Umbilical cord (tissue), 2 donors: ENCODE measurements around the gene AKAP6. TPM values are rescaled to one million over a fixed set of nuclear protein-coding genes. Genes with fewer than 3 reads are reported as not detected.
"Not testable (repeated sequence)": the region's sequence is repeated elsewhere in the genome, so short reads cannot be mapped to it uniquely, and the experiment has no call there.

Experiments
- DNase-seq: peaks from one replicate; pipeline ENCODE4 v3.0.0-alpha.2; 2015; ENCODE audit warnings: low spot score
- total RNA-seq: library from RNA; depleted of rRNA; stranded (reverse); fragments of >200 nt; gene quantifications from one replicate; pipeline ENCODE4 v1.2.3, GENCODE V29; 2014; ENCODE audit warnings: low replicate concordance; ENCODE audit not compliant: insufficient read depth

AKAP6 gene
- total RNA-seq, 1 donor from 2014 or later: 76.3 TPM

DNA sequence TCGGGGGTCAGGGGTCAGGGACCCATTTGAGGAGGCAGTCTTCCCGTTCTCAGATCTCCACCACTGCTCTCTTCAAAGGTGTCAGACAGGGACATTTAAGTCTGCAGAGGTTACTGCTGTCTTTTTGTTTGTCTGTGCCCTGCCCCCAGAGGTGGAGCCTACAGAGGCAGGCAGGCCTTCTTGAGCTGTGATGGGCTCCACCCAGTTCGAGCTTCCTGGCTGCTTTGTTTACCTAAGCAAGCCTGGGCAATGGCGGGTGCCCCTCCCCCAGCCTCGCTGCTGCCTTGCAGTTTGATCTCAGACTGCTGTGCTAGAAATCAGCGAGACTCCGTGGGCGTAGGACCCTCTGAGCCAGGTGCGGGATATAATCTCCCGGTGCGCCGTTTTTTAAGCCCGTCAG is 254.3 kb downstream of the AKAP6 start:
- not testable (repeated sequence) for DNase-seq

DNA sequence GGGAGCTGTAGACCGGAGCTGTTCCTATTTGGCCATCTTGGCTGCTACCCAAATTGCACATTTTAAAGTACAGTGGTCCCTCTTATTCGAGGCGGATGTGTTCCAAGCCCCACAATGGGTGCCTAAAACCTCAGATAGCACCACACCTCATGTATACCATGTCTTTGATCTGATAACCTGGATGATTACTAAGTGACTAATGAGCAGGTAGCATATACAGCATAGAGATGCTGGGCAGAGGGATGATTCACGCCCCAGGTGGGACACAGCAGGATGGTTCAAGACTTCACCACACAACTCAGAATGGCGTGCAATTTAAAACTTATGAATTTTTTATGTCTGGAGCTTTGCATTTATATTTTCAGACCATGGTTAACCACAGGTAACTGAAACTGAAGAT is 255.0 kb downstream of the AKAP6 start:
- DNase-seq: no peak

DNA sequence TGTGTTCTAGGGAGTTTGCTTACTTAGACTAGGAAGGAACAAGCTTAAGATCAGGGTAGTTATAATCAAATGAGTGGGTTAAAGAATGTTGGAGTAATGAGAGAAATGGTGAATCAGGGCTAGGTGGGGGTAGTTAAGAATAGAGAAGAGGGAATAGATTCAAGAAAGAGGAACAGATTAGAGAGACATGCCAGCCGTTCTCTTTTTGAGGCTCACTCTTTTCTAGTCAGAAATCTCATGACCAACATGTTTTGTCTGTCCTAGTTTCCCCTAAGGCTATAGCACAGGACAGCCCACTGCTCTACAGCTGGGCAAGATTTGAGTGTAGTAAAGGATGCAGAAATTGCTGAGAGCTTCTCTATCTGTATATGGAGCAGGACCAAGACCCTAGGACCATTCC is 258.4 kb downstream of the AKAP6 start:
- DNase-seq: no peak

DNA sequence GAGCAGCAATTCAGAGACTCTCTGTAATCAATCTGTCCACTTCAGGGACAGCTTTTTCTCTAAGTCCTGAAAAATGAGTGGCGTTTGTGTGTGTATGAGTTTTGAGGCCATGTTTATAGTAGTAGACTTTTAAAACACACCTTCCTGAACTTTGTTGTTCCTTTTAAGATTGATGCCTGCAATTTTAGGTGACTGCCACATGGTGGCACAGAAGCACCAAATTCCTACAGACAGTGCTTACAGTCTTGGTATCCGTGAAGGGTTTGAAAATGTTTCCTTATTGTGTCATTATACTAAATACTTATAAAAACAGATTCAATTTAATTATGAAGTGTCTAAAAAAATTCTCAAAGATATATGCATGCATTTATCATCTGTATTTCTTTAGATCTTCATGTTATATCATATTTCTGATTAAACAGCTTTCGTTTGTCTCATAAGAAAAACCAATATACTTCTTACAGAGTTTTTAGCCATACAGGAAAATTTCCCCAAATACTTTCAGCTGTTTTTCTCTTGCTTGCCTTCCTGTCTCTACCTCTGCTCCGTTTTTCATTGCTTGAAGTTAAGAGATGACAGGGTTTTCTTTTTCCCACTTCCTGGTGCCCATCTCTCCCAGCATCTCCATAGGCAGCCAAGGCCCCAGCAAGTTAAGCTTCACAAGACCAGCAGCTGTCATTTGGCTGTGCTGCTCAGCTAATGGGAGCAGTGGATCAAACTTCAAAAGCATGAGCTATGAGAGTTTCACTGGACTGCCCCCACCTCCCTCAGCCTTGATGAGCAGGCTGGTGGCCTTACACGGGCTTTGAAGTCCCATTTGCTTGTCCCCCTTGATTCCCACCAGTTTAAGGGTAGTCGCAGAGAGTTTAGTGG is 259.6 kb downstream of the AKAP6 start:
- no peak for DNase-seq

DNA sequence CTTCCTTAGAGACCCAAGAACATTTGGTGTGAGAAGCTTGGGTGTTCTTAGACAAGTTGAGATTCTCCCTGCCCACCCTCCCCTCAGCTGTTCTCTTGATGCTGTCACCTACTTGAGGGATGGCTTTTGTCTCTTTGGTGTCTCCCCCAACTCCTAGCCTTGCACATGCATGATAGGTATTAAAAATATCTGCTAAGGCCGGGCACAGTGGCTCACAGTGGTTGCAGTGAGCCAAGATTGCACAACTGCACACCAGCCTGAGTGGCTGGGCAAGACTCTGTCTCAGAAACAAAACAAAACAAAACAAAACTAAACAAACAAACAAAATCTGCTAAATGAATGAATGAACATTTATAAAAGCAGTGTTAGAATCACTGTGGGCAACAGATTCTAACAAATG is 261.1 kb downstream of the AKAP6 start:
- DNase-seq: no peak

DNA sequence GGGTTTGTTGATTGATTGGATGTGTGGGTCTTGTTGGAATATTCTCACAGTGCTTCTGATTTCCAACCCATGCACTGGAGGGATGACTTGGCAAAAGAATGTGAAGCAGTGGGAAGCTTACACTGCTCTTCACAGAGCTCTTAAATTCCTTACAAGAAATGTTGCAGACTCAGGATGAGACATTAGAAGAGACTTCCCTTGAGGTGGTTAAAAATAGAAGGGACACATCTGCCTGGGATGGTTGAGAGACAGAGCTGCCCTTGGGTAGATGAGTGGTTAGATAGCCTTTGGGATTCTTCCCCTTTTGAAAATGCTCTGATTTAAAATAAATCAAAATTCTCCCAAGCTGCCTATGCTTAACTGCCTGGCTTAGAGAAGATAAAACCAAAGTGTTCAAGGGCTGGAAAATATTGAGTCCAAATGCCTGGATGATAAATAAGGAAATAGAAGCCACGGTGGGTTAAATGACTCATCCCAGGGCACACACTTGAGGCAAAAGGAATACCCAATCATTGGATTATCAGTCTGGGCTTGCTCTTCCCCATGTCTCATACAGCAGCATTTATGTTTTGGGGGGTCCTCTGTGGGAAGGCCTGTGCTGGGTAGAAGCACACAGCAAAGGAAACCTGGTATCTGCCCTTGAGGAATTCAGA is 264.3 kb downstream of the AKAP6 start:
- peak; percentile 69 for DNase-seq

DNA sequence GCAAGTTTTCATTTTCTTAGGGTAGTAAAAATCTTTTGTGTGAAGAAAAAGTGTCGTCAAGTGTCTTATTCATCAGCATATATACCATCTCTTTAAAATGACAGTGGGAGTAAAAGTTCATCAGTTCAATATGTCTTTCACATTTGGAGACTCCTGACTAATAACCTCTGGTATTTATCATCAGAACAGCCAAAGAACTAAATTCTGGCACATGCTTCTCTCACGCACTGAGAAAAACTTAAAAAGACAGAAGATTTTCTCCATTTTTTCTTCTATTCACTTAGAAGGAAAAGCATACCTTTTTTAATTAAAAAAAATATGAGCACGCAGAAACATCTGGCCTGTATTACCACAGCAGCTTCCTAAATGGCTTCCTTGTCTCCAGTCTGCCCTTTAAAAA is 265.7 kb downstream of the AKAP6 start:
- DNase-seq: peak; percentile 56

DNA sequence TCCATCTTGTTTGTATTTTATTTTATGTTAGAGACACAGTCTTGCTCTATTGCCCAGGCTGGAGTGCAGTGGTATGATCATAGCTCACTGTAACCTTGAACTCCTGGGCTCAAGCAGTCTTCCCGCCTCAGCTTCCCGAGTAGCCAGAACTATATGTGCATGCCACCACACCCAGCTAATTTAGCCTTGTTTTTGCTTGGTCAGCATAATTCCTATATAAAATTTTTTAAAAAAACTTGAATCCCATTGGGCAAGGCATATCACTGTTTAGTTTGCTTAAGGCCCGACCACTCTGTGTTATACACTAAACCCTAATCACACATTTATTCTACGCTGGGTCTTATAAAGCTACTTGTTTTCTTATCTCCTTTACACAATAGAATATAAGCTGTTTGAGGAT is 266.4 kb downstream of the AKAP6 start:
- DNase-seq: no peak

DNA sequence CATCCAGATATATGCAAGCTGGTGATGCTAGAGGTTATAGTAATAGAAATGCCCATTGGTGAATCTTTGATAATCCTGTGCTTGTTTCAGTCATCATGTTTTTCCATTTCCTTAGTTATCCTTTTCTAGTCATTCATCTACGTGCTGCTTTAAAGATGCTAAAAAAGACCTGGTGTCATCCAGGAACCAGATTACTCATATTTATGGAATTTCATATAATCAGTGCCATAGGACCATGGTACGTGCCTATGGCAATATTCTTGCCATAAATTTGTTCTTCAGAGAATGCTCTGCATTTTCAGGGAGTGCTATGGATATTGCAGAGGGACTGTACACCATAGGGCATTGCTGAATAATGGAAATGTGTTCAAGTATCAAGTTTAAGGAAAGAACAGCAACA is 267.3 kb downstream of the AKAP6 start:
- DNase-seq: no peak

DNA sequence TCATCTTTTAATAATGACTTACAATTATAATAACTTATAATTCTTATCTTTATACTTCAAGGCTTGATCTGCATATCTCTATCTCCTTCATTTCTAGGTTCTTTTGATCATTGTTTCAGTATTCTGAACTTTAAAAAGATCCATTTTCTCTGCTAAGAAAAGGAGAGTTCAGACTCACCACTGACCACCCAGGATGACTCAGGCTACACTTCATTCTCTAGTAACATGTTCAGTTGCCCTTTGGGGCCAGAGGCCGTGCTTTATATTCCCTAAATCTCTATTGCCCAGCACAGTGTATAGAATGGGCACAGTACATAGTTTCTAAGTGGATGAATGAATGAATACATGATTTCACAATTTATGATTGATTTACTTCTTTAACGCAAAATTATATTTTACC is 268.7 kb downstream of the AKAP6 start:
- DNase-seq: no peak

DNA sequence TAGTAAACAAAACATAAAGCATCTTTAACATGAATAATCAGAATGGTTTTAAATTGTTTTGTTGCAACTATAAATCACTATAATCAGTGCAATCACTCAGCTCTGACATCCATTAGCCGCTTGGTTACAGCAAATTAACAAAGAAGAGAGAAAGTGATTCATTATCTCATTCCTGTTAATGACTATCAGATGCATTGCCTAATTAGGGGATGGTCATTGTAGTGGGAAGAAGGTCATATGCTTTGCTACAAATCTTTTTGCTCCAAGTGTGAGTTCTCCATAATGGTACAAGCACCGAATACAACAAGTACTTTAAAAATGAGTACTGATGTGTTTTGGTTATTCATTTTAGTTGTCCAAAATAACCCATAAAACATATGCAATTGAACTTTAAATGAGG is 272.0 kb downstream of the AKAP6 start:
- no peak for DNase-seq

DNA sequence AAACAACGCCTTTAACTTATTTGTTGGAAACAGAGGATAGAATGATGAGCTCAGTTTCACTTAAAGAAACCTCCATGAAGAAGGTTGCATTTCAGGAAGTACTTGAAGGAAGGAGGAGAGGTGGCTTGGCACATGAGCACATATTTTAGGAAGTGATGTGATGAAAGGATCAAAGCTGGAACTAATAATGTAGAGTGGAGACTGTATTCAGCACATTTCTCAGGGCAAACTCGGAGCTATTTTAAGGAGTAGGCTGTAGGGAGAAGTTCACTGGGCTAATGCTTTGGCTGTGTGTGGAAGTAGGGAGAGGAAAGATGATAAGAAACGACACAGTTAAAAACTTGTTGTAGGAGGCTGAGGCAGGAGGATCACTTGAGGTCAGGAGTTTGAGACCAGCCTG is 272.8 kb downstream of the AKAP6 start:
- DNase-seq: no peak

DNA sequence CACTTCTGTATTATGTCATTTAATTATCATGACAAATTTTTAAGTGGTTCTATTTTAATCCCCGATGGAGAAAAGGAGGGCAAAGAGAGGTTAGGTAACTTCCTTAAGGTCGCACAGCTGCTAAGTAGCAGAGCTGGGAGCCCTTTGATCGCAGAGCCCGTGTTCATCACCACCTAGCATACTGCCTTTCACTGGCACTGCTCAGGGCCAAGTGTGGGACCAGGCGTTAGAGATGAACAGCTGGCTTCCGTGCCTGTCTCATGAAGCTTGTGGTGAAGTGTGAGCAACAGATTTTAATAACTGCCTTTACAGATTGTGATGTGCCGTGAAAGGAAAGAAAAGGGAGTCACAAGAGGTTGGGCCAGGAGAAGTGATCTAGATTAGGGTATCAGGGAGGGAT is 273.6 kb downstream of the AKAP6 start:
- no peak for DNase-seq

DNA sequence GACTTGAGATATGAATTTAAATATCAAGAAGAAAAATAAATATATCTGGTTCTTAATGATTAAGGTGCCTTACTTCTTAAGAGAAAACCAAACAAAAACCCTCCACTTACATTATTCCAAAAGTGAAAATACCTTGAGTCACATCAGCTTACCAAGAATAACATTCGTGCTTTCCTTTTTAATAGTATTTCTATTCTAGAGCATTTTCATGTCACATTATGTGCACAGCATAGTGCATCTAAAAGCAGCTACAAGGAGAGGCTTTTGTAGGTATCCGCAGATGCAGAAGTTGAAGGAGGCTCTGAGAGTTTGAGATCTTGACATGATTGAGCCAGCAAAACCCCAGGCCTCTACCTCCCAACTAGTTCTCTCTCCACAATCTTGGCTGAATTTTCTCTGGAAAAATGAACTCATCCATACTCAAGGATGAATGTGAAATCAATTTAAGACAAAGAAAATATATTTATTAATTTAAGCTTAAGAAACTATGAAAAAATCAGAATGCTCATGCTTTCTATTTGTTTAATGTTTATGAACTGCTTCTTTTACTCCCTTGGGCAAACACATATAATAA is 275.0 kb downstream of the AKAP6 start:
- DNase-seq: no peak

DNA sequence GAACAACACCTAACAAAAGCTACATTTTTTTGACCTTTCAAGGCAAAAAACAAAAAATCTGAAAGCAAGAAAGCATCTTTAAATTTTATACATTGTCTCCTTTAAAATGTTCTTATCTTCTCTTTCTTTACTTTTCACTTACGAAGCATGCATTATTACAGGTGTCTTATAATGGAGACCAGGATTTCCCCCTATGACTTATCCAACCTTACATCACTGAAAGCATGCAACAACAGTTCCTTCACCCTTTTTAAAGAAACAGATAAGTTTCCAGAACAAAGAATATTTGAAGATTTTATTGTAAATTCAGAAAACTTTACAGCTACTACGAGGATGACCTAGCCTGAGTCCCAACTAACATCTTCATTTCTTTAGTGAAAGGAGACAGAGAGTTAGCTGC is 277.2 kb downstream of the AKAP6 start:
- DNase-seq: no peak

DNA sequence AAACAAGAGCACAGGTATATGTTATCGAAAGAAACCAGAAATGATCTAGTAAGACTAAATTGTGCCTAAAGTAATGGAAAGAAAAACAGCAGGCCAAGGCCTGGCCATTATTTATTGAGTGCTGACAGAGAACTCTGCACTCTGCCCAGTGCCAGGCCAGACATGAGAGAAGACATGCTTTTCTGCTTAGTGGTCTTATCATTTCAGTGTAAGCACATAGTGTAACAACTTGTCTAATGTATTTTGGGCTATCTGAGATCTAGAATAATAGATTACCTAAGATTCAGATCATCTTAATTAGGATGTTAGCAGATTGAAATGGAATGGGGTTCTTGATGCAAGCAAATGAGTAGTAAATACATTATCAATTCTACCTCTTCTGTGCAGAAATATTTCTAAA is 278.3 kb downstream of the AKAP6 start:
- peak; percentile 53 for DNase-seq

DNA sequence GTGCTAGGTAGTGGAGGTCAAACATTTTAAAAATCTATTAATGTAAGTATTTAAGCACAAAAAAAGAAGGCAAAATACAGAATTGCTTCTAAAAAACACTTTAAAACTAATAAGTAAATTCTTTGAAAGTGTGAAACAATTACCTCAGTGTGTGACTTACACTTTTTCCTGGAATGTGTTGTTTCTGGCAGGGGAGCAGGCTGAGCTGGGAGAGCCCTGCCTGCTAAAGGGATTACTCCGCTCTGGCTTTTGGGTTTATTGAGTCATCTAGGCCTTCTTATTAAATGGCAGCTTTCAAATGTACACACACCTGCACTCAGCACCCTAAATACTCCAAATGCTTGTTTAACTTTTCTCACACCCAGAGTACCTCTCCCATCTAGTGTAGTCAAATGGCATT is 279.8 kb downstream of the AKAP6 start:
- DNase-seq: no peak

DNA sequence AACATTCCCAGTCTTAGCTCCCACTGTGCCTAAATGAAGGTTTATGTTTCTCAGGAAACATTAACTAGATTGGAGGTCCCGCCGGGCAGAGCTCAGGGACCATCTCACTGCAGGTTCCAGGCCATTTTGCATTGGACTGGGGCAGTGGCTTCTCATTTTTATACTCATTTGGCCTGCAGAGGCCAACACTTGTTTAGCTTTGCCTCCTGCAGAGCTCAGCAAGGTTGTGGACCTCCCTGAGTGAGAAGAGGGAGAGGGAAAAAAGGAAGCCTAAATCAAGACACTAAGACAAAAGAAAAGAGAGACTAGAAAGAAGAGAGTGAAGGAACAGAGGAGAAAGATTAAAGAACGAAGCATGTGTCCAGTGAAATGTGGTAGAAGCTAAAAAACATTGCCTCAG is 280.3 kb downstream of the AKAP6 start:
- no peak for DNase-seq

DNA sequence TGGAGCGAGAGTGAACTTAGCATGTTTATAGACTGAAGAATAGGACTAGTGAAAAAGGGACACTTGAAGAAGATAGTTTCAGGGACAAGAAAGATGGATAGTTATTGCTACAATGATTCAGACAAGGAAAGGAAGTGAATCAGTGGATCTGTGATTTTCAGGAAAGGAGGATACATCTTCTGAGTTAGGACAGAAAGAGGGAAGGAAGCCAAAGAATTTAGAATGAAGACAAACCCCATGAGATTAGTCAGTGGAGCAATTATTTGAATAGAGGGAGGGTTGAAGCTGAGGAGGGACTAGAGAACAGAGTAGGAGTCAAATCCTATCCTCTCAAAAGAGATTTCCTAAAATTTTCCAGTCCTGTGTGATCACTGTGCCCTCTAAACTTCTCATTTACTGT is 282.7 kb downstream of the AKAP6 start:
- no peak for DNase-seq

DNA sequence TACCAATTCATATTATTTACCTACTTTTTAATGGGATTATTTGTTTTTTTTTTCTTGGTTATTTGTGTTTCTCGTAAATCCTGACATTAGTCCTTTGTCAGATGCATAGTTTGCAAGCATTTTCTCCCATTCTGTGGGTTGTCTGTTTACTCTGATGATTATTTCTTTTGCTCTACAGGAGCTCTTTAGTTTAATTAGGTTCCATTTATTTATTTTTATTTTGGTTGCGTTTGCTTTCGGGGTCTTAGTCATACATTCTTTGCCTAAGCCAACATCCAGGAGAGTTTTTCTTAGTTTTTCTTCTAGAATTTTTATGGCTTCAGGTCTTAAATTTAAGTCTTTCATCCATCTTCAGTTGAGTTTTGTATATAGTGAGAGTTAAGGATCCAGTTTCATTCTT is 289.9 kb downstream of the AKAP6 start:
- no peak for DNase-seq

DNA sequence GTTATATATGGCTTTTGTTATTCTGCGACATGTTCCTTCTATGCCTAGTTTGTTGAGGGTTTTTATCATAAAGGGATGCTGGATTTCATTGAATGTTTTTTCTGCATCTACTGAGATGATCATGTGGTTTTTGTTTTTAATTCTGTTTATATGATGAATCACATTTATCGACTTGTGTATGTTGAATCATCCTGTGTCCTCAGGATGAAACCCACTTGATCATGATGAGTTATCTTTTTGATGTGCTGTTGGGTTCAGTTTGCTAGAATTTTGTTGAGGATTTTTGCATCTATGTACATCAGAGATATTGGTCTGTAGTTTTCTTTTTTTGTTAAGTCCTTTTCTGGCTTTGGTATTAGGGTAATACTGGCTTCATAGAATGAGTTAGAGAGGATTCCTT is 291.2 kb downstream of the AKAP6 start:
- no peak for DNase-seq

DNA sequence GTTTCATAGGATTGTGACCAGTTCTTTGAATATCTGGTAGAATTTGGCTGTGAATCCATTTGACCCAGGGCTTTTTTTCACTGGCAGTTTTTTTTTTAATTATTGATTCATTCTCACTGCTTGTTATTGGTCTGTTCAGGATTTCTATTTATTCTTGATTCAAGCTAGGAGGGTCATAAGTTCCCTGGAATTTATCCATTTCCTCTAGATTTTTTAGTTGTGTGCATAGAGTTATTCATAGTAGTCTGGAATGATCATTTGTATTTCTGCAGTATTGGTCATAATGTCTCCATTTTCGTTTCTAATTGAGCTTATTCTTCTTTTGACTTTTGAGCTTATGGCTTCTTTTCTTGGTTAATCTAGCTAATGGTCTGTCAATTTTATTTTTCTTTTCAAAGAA is 291.6 kb downstream of the AKAP6 start:
- DNase-seq: no peak

DNA sequence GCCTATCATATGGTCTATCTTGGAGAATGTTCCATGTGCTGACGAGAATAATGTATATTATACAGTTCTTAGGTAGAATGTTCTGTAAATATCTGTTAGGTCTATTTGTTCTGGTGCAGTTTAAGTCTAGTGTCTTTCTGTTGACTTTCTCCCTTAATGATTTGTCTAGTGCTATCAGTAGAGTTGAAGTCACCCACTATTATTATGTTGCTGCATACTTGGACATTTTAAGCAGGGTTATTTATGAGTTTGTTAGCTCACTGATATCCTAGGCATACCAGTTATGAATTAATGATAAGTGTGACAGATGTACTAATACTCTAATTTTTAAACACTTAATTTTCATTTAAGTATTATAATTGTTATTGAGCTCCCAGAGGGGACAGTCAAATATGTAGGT is 292.5 kb downstream of the AKAP6 start:
- no peak for DNase-seq
